HuH-7.5 (cell line): ENCODE data around the gene IRF6.

Experiments
- DNase-seq: peaks from one replicate; pipeline ENCODE4 v3.0.0; 2011; ENCODE audit warnings: low spot score

IRF6 gene

DNA sequence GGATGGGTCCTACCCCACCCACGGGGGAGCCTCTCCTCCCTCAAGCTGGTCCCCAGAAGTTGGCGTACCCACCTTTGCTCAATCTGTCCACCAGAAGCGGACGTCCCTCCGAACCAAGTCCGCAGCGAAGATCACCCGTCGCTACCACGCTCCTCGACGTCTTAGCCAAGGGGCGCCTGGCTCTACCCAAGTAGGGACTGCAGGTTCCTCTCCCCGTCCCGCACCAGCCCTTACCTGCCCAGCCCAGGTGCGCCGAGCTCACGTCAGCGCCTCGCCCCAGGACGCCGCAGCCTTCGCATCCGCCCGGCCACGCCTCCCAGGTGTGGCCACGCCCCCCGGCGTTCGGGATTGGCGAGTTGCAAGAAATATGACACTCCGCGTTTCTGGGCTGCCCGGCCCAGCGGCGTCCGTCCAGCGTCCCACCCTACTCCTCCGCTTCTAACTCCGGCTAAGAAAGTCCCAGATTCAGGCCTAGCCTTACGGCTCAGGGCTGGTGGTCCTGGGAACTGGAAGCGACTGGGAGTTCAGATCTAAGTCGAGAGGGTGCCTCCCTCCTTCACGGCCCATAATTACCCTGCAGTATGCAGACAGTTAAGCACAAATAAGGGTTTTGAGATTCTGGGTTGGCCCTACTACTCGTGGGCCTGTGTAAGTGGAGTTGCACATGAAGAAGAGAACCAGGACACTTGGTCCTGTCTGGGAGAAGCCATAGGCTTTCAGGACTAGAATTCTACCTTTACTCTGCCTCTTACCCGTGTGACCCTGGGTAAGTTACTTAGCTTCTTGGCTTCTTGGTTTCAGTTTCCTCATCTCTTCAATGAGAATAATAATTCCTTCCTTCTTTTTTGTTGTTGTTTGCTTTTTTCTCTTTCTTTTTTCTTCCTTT is at the start of gene IRF6:
TSS of gene IRF6 (minus strand) at position 268 of the 886 bp plus-strand sequence. CDS start 4,729 bp downstream, outside the sequence.
- DNase-seq: peak; percentile 19

DNA sequence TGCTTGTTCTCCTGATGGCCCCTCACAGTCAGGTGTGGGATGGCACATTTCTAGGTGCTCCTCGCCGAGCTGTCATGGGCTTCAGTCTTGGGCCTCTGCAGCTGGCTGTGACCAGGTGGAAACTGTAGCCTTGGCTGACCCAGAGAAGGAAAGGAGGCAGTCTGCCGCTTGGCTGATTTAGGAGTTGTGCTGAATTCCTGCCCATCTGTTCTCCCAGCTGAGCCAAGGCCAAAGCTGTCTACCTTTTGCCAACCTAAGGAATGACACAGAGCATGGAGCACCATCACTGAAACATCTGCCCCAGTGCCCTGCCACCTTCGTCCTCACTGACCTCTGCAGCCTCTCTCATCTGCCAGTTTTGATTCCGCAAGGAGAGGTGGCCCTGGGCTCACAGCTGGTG is 49.7 kb upstream of the IRF6 start:
- DNase-seq: no peak

DNA sequence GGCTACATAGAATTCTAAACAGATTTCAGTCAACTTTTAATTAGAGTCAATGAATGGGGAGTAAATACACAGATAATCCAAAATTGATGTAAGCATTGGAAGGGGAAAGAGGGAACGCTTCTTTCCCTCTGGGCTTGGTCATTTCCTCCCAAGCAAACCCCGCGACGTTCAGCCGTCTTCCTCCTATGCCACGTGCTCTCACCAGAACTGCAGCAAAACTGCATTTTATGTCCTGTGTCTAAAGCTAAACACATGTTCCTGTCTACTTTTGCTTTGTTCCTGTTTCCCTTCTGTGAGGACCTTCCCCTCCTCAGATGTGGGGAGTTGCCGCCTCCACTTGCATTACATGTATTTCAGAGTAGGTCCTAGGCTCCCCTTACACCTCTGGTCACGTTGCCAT is 49.1 kb upstream of the IRF6 start:
- no peak for DNase-seq

DNA sequence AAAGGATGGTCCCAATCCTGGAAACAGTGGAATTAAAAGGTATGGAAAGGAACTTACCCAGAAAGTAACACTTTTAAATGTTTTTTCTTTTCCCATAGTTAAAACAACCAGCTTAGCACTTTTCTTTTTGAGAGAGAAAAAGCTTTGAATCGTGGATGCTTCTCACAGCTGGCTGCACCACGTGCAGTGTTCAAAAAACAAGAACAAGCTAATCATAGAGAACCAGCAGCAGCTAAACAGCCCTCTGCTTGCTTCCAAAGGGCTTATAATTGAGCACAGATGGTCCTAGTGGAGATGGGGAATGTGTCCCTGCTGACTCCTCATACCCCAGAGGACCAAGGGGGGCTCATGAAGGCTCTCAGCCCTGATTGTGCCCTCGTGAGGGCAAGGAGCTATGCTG is 48.3 kb upstream of the IRF6 start:
- DNase-seq: no peak

DNA sequence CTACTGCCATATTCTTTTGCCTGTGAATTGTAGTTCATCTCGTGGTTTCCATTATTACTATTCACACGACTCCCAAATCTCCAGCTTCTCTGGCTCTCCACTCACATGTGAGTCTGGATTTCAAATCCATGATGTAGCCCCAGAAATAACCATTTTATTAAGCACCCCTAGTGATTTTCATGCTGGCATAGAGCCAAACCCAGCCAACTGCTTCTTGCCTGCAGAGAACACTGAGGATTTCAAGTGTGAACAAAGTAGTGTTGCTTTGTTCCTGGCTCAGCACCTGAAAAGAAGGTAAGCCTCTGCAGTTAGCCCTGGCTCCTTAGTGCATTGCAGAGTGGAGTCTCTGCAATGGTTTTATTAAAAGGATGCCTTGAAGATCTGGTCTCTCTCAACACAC is 47.7 kb upstream of the IRF6 start:
- DNase-seq: no peak

DNA sequence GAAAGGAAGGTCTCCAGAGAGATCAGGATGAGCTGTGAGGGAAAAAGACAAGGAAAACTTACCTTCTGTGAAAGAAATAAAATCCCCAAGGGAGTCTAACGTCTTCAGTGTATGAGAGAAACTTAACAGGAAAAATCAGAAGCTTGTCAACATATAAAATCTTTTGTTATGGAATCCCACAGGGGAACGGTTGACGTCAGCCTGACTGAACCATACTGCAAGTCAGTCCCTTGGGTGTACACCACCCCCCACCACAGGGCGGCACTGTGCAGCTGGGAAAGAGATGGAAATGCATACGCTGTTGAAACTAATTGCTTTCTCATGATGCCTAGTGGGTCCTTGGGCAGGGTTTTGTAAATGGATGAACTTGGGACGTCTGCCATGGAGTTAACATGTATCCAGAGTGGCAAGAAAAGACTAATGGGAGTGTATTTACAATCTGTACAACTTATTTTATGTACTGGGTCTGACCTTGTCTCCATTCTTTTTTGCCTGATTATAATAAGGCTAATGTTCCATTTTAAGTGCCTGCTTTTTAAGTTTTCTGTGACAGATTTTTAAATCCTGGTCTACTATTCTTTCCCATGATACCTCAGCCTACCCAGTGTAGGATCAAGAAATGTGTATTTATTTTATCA is 44.5 kb upstream of the IRF6 start:
- DNase-seq: peak; percentile 27

DNA sequence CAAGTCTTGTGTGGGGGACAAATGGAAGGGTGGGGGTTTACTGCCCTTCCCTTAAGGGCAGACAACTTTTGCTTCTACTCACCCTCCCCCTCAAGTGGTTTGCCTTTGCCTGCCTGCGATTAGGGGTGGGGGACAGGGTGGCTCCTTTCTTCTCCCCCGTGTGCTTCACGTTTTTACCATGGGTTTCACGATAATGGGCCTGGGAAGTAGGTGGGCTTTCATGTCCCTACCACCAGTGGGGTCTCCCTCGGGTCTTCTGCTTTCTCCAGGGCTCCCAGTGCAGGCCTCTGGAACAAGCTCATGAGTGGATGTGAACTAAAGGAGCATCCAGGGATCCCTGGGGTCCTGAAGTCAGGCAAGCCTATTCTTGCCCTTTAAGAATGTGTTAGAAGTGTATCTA is 43.4 kb upstream of the IRF6 start:
- DNase-seq: no peak

DNA sequence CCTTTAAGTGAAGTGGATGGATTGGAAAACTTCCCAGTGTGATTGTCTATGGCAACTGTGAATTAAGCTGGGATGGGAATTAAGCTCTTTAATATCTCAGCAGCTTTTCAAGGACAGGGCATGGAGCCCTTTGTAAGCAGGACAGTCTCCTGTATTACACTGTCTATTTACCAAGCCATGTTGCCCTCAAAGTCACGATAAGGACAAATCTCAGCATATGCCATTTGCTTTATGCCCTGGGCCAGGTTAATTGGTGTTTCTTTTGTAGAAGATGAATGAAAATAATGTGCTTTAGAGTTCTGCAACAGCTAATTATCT is 39.4 kb upstream of the IRF6 start:
- no peak for DNase-seq

DNA sequence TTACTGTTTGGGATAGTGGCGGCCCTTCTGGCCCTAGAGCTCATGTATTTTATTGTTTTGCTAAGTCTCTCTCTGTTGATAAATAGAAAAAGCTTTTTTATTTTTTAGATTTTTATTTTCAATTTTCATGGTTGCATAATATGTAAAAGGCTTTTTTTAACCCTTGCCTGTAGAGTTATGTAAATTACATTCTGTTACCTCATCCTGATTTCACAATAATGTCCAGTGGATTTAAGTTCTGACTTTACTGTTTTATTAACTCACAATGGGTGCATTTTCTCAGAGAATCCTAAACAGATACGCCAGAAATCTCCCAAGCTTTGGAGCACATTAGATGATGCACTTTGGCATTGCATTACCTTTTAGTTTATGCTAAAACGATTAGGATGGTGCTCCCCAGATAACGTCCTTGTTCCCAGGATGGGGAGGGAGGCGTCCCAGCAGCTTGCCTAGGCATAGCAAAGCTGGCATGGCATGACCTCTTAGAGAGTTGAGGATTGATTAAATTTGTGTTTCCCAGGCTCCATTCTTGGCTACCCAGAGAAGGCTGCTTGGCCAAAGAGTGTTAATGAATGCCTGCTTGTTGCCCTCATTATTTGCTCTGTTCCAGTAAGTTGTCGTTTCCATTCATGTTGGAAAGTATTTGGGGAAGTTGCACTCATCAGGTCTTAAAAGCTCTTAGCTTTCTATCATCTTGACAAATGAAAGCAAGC is 38.9 kb upstream of the IRF6 start:
- DNase-seq: no peak

DNA sequence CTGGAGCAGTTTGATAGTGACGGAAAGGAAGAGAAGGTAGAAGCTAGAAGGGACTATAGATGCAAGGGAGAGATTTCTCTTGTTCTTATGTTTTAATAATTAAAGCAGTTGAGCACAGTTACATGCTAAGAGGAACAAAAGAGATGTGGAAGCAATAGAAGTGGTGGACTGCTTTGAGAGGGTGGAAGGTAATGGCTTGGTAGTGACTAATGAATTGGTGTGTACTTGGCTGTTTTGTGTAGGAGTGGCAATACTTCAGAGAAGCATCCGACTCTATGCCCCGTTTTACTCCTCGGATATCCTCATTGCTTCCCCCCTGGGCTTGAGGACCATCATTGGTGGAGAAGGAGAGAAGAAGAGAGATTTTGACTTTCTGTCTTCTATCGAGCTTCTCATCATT is 34.7 kb upstream of the IRF6 start:
- no peak for DNase-seq

DNA sequence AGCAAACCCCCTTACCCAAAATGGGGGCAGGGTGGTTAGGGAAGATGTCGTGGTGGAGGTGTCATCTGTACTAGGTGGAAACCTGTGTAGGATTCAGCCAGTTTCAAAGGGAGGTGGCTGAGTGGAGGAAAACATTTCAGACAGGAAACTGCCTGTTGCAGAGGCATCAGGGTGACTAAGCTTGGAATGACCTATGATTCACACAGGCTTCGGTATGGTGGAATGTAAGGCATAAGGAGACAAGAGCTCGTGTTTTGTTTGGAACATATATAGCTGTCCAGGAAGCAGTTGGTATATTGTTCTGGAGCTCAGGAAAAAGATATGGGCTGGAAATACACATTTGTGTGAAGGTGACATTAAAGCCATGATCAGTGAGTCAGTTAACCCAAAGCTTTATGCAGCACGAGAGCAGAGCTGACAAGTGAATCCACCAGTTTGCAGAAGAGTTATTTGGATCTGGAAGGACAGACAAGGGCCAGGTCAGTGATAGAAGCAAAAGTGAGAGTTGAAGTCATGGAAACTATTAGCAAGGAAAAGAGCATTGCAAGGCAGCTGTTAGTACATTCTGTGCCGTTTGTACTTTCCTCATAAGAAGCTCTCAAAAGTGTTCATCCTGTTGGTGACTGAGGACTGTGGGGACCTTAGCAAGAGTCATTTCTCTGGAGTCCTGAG is 34.1 kb upstream of the IRF6 start:
- DNase-seq: no peak

DNA sequence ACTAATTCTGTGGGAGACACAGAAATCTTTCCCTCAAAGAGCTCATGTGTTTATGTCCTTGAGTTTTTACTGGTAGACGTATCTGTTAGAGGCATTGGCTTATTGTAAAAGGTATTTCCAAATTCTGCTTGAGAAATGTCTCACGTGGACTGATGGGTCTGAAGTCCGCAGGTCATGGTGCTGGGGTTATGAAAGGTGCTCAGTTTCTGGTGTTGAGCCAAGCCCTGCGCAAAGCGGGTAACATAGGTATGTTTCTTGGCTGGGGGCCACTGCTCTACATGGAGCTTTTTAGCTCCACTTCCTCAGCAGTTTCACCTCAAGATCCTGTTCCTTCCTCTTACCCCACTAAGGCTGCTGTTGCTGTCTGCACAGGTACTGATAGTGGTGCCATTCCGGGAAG is 32.6 kb upstream of the IRF6 start:
- no peak for DNase-seq

DNA sequence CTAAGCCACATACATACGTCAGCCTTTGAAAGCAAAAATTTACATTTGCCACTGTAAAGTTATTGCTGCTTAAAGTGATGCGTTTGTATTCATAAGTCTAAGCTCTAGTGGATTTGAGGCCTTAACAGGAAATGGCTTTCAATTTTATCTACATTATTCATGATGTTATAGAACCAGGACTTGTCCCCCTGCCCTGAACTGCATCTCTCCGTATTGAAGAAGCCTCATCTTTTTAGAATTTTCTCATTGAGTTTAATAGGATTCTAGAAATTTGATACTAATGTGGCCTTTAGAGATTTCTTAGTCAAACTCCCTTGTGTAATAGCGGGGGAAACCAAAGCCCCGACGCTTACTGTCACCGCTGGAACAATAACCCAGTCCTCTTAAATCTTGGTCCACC is 31.7 kb upstream of the IRF6 start:
- DNase-seq: no peak

DNA sequence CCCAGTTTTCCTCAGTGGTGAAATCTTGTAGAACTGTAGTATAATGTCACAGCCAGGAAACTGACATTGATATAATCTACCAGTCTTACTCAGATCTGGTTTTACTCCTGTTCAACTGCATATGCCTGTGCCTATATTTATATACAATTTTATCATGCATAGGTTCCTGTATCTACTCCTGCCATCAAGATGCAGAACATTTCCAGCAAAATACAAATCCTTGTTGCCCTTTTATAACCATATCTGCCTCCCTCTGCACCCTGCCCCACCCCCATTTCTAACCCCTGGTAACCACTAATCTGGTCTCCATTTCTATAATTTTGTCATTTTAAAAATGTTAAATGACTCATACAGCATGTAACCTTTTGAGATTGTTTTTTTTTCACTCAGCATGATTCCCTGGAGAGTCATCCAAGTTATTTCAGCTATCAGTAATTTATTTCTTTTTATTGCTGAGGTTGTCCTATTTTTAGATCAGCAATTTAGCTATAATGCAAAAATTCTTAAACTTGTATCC is 29.9 kb upstream of the IRF6 start:
- DNase-seq: no peak

DNA sequence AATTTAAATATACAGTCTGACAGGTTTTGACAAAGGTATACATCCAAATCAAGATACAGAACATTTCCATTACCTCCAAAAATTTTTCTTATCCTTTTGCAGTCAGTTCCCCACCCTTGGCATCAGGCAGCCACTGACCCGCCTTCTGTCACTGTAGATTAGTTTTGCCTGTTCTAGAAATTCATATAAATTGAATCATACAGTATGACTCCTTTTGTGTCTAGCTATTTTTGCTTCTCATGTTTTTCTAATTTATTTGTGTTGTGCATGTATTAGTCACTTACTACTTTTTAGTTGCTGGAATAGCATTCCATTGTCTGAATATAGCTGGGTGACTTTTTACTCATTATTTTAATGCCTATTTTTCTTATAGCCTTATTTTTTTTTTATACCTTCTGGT is 25.7 kb upstream of the IRF6 start:
- no peak for DNase-seq

DNA sequence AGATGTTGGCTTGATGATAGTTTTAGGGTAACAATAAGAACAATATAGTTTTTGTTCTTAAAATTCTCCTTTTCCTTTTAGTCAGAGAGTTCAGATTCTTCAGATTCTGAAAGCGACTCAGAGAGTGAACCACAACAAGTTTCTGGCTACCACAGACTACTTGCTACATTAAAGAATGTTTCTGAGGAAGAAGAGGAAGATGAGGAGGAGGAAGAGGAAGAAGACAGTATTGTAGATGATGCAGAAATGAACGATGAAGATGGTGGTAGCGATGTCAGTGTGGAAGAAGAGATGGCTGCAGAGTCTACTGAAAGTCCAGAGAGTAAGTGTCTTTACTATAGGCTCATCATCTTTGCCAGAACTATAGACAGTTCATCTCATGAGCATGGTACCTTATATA is 24.8 kb upstream of the IRF6 start:
- no peak for DNase-seq

DNA sequence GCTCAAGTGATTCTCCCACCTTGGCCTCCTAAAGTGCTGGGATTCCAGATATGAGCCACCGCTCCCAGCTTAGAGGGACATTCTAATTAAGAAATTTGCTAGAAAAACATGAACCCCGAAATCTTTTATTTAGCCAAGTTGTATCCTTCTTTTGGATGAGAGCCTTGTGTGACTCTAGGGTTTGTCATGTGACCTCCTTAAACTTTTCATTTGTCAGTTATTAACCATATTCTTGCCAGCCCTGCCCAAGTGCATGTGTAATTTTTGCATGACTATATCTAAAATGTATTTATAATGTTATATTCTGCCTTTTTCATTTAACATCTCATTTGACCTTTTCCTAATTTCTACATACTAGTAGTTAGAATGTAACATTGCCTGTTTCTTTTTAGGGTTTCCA is 23.8 kb upstream of the IRF6 start:
- no peak for DNase-seq

DNA sequence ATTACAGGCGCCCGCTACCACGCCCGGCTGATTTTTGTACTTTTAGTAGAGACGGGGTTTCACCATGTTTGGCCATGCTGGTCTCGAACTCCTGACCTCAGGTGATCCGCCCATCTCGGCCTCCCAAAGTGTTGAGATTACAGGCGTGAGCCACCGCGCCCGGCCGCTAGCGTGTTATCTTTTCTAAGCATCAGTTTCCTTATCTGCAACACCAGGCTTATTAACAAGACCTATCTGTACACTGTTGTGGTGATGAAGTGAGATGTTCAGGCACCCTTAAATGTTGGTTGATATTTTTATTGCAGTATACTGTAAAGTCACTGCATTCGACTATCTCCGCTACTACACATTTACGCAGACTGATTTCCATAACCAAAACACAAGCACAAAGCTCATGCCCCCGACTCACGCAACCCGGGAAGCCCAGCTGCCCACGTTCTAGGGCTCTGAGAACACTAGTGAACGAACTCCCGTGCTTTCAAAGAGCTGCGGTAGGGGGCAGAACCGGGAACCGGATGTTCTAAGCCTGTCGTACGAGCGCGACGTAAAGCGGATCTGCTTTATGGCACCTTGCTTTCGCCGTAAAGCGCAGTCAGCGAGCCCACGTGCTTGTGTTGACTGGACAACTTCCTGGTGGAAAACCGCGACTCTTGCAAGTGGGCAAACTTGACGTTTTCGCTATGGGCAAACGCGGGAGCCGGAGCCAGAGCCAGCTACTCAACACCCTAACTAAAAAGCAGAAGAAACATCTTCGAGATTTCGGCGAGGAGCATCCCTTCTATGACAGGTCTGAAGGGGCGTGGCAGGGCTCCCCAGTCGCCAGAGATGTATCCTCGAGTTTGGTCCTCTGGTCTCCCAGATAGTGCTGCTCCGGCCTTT is 21.7 kb upstream of the IRF6 start, which contains the start of gene UTP25:
TSS of gene UTP25 (plus strand) at position 589 of the 879 bp plus-strand sequence. CDS start at position 681, 92 bp downstream.
- DNase-seq: peak; percentile 28

DNA sequence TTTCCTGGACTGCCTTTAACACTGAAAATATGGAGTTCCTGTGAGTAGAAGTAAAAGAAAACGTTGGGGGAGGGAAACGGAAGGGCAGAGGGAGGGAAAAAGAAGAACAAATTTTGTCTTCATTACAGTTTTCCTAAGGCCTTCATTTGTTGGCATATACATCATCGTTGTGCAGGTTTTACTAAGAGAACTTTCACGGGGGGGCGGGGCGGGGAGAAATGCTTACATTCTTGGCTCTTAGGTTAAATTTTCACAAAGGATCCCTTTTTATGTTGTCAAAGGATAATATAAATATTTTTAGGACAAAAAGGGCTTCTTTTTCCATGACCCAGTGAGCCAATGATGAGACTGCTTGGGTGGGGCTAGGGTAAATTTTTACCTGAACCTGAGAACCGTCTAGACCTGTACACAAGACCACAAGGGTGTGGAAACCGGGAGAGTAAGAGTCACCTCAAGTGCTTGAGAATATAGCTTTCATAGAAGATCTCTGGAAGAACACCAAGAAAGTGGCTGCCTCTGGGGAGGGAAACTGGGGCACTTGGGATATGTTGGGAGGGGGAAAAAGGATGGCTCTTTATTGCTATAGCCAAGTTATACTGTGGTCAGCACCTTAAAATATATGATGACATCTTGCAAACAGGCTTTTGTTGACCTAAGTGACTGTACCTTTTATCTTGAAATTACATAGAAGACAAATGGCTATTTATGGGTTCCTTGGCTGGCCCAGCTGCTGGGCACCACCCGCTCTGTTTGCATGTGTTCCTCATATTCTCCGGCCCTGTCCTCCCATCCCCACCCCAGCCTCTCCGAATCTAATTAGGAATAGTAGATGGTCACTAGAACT is 19.9 kb upstream of the IRF6 start:
- DNase-seq: no peak
